ENCODE measurements around the gene PSMA7.

The PSMA7 gene

GRCh38 chr20:62143081-62143956, at the start of gene PSMA7, which contains the start of gene SS18L1:
TSS of gene PSMA7 (minus strand) at chr20:62143394. CDS start at chr20:62143303, 91 bp downstream.
TSS of gene SS18L1 (plus strand) at chr20:62143769. CDS start at chr20:62143821, 52 bp downstream.
- DNase-seq: peak; percentile 92

- no peak for DNase-seq
Observed at GRCh38 chr20:62192635-62193034, 49.4 kb upstream of the PSMA7 start.

GRCh38 chr20:62191781-62192559, 48.8 kb upstream of the PSMA7 start:
- DNase-seq: no peak

GRCh38 chr20:62190639-62191411, 47.6 kb upstream of the PSMA7 start:
- DNase-seq: no peak

GRCh38 chr20:62186887-62187866, 44.0 kb upstream of the PSMA7 start:
- DNase-seq: no peak

GRCh38 chr20:62186096-62186426, 42.9 kb upstream of the PSMA7 start:
- no peak for DNase-seq

GRCh38 chr20:62183426-62184142, 40.4 kb upstream of the PSMA7 start:
- DNase-seq: no peak

GRCh38 chr20:62182469-62183425, 39.6 kb upstream of the PSMA7 start, which contains the start of gene MTG2:
TSS of gene MTG2 (plus strand) at chr20:62183028. CDS start at chr20:62193421, 10,393 bp downstream.
- DNase-seq: peak; percentile 95

GRCh38 chr20:62181808-62182207, 38.6 kb upstream of the PSMA7 start:
- no peak for DNase-seq

GRCh38 chr20:62179162-62179504, 35.9 kb upstream of the PSMA7 start:
- no peak for DNase-seq

- DNase-seq: no peak
Observed at GRCh38 chr20:62178316-62179161, 35.3 kb upstream of the PSMA7 start.

- DNase-seq: no peak
Observed at GRCh38 chr20:62177307-62177706, 34.1 kb upstream of the PSMA7 start.

- DNase-seq: no peak
Observed at GRCh38 chr20:62176866-62177265, 33.7 kb upstream of the PSMA7 start.

- DNase-seq: no peak
Observed at GRCh38 chr20:62175711-62176110, 32.5 kb upstream of the PSMA7 start.

- DNase-seq: no peak
Observed at GRCh38 chr20:62174870-62175624, 31.9 kb upstream of the PSMA7 start.

- DNase-seq: no peak
Observed at GRCh38 chr20:62174021-62174804, 31.0 kb upstream of the PSMA7 start.

GRCh38 chr20:62172666-62173065, 29.5 kb upstream of the PSMA7 start:
- DNase-seq: no peak
